H9 (cell line): Measurements from ENCODE around the gene SPINT1. TPM values are rescaled to one million over a fixed set of nuclear protein-coding genes. Genes with fewer than 3 reads are reported as not detected.

Experiments
- DNase-seq: peaks from one replicate; pipeline ENCODE4 v3.0.0-alpha.2; 2017
- H2AFZ ChIP-seq: one replicate; pipeline ENCODE4 v1.6.1; 2013; ENCODE audit warnings: mild to moderate bottlenecking, low read length, control low read depth, moderate library complexity
- H2AK5ac ChIP-seq: 2 replicates; pipeline ENCODE4 v1.6.1; 2013; ENCODE audit warnings: low read length, control low read depth, mixed read lengths; ENCODE audit not compliant: insufficient read length
- H2BK120ac ChIP-seq: one replicate; pipeline ENCODE4 v1.6.1; 2013; ENCODE audit warnings: low read depth, mild to moderate bottlenecking, low read length, control low read depth, inconsistent platforms; ENCODE audit not compliant: poor library complexity, severe bottlenecking
- H2BK12ac ChIP-seq: 2 replicates; pipeline ENCODE4 v1.6.1; 2013; ENCODE audit warnings: low read length, control low read depth, mixed read lengths, low read depth; ENCODE audit not compliant: insufficient read length
- H2BK15ac ChIP-seq: 2 replicates; pipeline ENCODE4 v1.6.1; 2013; ENCODE audit warnings: low read depth, low read length, control low read depth
- H2BK20ac ChIP-seq: one replicate; pipeline ENCODE4 v1.6.1; 2013; ENCODE audit warnings: low read depth, mild to moderate bottlenecking, low read length, control low read depth, inconsistent platforms; ENCODE audit not compliant: poor library complexity, severe bottlenecking
- H2BK5ac ChIP-seq: 2 replicates; pipeline ENCODE4 v1.6.1; 2013; ENCODE audit warnings: low read length, control low read depth, mixed read lengths; ENCODE audit not compliant: insufficient read length
- H3K14ac ChIP-seq: 2 replicates; pipeline ENCODE4 v1.6.1; 2013; ENCODE audit warnings: low read length, control low read depth; ENCODE audit not compliant: insufficient read depth
- H3K18ac ChIP-seq: 2 replicates; pipeline ENCODE4 v1.6.1; 2013; ENCODE audit warnings: low read depth, mild to moderate bottlenecking, mixed read lengths, low read length, control low read depth; ENCODE audit not compliant: insufficient read length
- H3K23ac ChIP-seq: 2 replicates; pipeline ENCODE4 v1.6.1; 2013; ENCODE audit warnings: low read length, control low read depth, mixed read lengths, low read depth; ENCODE audit not compliant: insufficient read length
- H3K23me2 ChIP-seq: 2 replicates; pipeline ENCODE4 v1.6.1; 2013; ENCODE audit warnings: low read depth, mild to moderate bottlenecking, mixed read lengths, low read length, control low read depth; ENCODE audit not compliant: insufficient read length, poor library complexity, severe bottlenecking
- H3K27ac ChIP-seq: 2 replicates; pipeline ENCODE4 v1.5.1; 2013; ENCODE audit warnings: low read length, control low read depth, mixed read lengths, low read depth; ENCODE audit not compliant: insufficient read length
- H3K27me3 ChIP-seq: 2 replicates; pipeline ENCODE4 v1.6.1; 2013; ENCODE audit warnings: low read length, control low read depth, inconsistent platforms; ENCODE audit not compliant: insufficient read depth
- H3K4ac ChIP-seq: 2 replicates; pipeline ENCODE4 v1.6.1; 2013; ENCODE audit warnings: low read depth, mild to moderate bottlenecking, control low read depth, inconsistent platforms, low read length, moderate library complexity
- H3K4me1 ChIP-seq: 2 replicates; pipeline ENCODE4 v1.6.1; 2013; ENCODE audit warnings: low read length, control low read depth, inconsistent platforms; ENCODE audit not compliant: insufficient read depth
- H3K4me2 ChIP-seq: 2 replicates; pipeline ENCODE4 v1.6.1; 2013; ENCODE audit warnings: low read length, control low read depth, mixed read lengths; ENCODE audit not compliant: insufficient read length, insufficient read depth
- H3K56ac ChIP-seq: 2 replicates; pipeline ENCODE4 v1.6.1; 2013; ENCODE audit warnings: low read depth, mild to moderate bottlenecking, mixed read lengths, low read length, control low read depth; ENCODE audit not compliant: insufficient read length
- H3K79me1 ChIP-seq: 2 replicates; pipeline ENCODE4 v1.6.1; 2013; ENCODE audit warnings: low read depth, mild to moderate bottlenecking, moderate library complexity, low read length, control low read depth, inconsistent platforms; ENCODE audit not compliant: insufficient read depth, poor library complexity, severe bottlenecking
- H3K79me2 ChIP-seq: 2 replicates; pipeline ENCODE4 v1.6.1; 2013; ENCODE audit warnings: low read length, control low read depth, inconsistent platforms; ENCODE audit not compliant: insufficient read depth
- H3K9ac ChIP-seq: 2 replicates; pipeline ENCODE4 v1.6.1; 2013; ENCODE audit warnings: low read length, control low read depth, mixed read lengths; ENCODE audit not compliant: insufficient read length; ENCODE audit errors: extremely low read depth
- H3K9me3 ChIP-seq: one replicate; pipeline ENCODE4 v1.6.1; 2013; ENCODE audit warnings: low read depth, low read length, inconsistent platforms; ENCODE audit not compliant: control insufficient read depth
- H3T11ph ChIP-seq: one replicate; pipeline ENCODE4 v1.6.1; 2013; ENCODE audit warnings: mild to moderate bottlenecking, low read length, control low read depth, inconsistent platforms
- H4K20me1 ChIP-seq: one replicate; pipeline ENCODE4 v1.6.1; 2013; ENCODE audit not compliant: control insufficient read depth, insufficient read length, insufficient read depth
- H4K5ac ChIP-seq: 2 replicates; pipeline ENCODE4 v1.6.1; 2013; ENCODE audit warnings: low read depth, mild to moderate bottlenecking, mixed read lengths, low read length, control low read depth; ENCODE audit not compliant: insufficient read length
- H4K8ac ChIP-seq: replicated peaks from 2 replicates; pipeline ENCODE4 v1.6.1; 2013; ENCODE audit warnings: low read length, control low read depth, mixed read lengths, low read depth; ENCODE audit not compliant: insufficient read length
- H4K91ac ChIP-seq: 2 replicates; pipeline ENCODE4 v1.6.1; 2013; ENCODE audit warnings: low read depth, mild to moderate bottlenecking, moderate library complexity, mixed read lengths, low read length, control low read depth; ENCODE audit not compliant: insufficient read length
- H3K27ac Mint-ChIP-seq, 3 experiments: 2 replicates in 2 of 3; 3 replicates in 1 of 3; pipeline ENCODE4 v1.8.0; 2020 to 2021; ENCODE audit warnings: mixed read lengths in 3 of 3, mild to moderate bottlenecking in 1 of 3, moderate library complexity in 1 of 3
- H3K27me3 Mint-ChIP-seq: 2 replicates; pipeline ENCODE4 v1.8.0; 2021; ENCODE audit warnings: low read depth, mild to moderate bottlenecking, moderate library complexity, mixed read lengths
- H3K36me3 Mint-ChIP-seq, 3 experiments: 2 replicates in 2 of 3; 3 replicates in 1 of 3; pipeline ENCODE4 v1.8.0; 2020 to 2021; ENCODE audit warnings: low read depth in 3 of 3, mixed read lengths in 3 of 3; ENCODE audit not compliant: insufficient read depth in 1 of 3
- H3K4me1 Mint-ChIP-seq, 2 experiments: 2 replicates each; pipeline ENCODE4 v1.8.0; 2020; ENCODE audit warnings: mixed read lengths in 2 of 2
- H3K4me3 Mint-ChIP-seq, 2 experiments: 2 replicates in 1 of 2; 3 replicates in 1 of 2; pipeline ENCODE4 v1.8.0; 2020 to 2021; ENCODE audit warnings: mild to moderate bottlenecking in 2 of 2, mixed read lengths in 2 of 2, moderate library complexity in 1 of 2
- H3K9me3 Mint-ChIP-seq, 2 experiments: 2 replicates in 1 of 2; 3 replicates in 1 of 2; pipeline ENCODE4 v1.8.0; 2020; ENCODE audit warnings: mild to moderate bottlenecking in 2 of 2, mixed read lengths in 2 of 2, moderate library complexity in 1 of 2
- WGBS: extraction: QIAGEN DNeasy Blood & Tissue Kit; methylation state at CpG from one replicate; pipeline ENCODE4 v1.1.7; 2013; ENCODE audit warnings: missing lambda C conversion rate, low lambda C conversion rate, mixed read lengths; ENCODE audit not compliant: insufficient read length; ENCODE audit errors: extremely low coverage; 5-methylcytosine and 5-hydroxymethylcytosine counted together
- total RNA-seq: library from RNA; stranded (reverse); gene quantifications from 2 replicates; pipeline ENCODE4 v1.2.1, GENCODE V29; 2021
- TF ChIP-seq, protein P1 (sequence below): fragments of 200-600 bp; sonication (generic); conservative IDR thresholded peaks from 3 replicates; pipeline ENCODE4 v1.8.0; 2021; ENCODE audit warnings: antibody characterized with exemption, mild to moderate bottlenecking

Gene SPINT1
- total RNA-seq, 1 experiment from 2014 or later, result 130 TPM

DNA sequence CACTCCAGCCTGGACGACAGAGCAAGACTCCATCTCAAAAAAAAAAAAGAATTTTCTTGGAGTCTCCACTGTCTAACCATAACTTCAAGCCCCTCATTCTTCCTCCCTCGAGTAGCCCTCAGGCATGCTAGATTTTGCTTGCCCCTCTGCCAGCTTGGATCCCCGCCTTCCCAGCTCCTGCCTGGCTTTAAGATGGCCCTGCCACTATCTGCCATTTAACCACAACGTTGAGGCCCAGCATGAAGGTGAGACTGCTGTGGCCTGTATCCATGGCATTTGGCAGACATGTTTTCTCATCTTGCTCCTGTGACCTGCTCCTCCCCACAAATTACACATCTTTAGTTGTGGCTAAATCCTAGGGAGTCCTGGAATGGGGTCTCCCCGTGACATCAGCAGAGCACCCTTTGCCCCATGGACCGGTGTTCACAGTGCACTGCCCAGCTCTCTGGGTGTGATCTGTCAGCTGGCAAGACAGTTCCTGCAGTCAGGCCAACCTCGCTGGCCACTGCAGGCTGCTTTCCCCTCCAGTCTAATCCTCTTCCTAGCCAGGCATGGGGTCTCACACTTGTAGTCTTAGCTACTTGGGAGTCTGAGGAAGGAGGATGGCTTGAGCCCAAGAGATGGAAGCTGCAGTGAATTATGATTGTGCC lies 60.8 kb downstream of the SPINT1 start:
- Histone ChIP-seq H3K4me1 (no peaks in the 10 kb centered on the region), H3K56ac (no peak overlapping the region), H3K4me2 (no peak overlapping the region), H3K27me3 (no peaks in the 10 kb centered on the region), H3T11ph (no peak overlapping the region), H4K5ac (no peak overlapping the region), H3K18ac (no peak overlapping the region), H2BK20ac (no peak overlapping the region), H2BK15ac (no peak overlapping the region), H4K20me1 (no peaks in the 10 kb centered on the region), H2BK5ac (no peak overlapping the region), H2AK5ac (no peak overlapping the region), H3K27ac (no peak overlapping the region), H4K8ac (no peak overlapping the region), H3K79me2 (no peaks in the 10 kb centered on the region), H3K23me2 (no peaks in the 10 kb centered on the region), H3K9me3 (no peaks in the 10 kb centered on the region), H4K91ac (no peak overlapping the region), H2BK120ac (no peak overlapping the region), H3K9ac (no peak overlapping the region), H2BK12ac (no peak overlapping the region), H3K14ac (no peak overlapping the region), H3K23ac (no peak overlapping the region), H2AFZ (no peak overlapping the region), H3K4ac (no peak overlapping the region), H3K79me1 (peaks cover 2% of the 10 kb centered on the region)
- Mint-ChIP-seq H3K4me3 (peak overlapping the region in 1 of 2 experiments; percentile 35; a peak in 2 of 5 replicates), H3K9me3 (no peaks in the 10 kb centered on the region; a peak in 1 of 5 replicates), H3K27ac (no peak overlapping the region; a peak in 2 of 7 replicates), H3K4me1 (peaks cover 6 to 12% of the 10 kb centered on the region in 2 experiments), H3K27me3 (peaks cover 4% of the 10 kb centered on the region), H3K36me3 (peaks cover 19 to 50% (median 35%) of the 10 kb centered on the region in 3 experiments)
- TF ChIP-seq, protein P1, sequence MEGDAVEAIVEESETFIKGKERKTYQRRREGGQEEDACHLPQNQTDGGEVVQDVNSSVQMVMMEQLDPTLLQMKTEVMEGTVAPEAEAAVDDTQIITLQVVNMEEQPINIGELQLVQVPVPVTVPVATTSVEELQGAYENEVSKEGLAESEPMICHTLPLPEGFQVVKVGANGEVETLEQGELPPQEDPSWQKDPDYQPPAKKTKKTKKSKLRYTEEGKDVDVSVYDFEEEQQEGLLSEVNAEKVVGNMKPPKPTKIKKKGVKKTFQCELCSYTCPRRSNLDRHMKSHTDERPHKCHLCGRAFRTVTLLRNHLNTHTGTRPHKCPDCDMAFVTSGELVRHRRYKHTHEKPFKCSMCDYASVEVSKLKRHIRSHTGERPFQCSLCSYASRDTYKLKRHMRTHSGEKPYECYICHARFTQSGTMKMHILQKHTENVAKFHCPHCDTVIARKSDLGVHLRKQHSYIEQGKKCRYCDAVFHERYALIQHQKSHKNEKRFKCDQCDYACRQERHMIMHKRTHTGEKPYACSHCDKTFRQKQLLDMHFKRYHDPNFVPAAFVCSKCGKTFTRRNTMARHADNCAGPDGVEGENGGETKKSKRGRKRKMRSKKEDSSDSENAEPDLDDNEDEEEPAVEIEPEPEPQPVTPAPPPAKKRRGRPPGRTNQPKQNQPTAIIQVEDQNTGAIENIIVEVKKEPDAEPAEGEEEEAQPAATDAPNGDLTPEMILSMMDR, result no peak
- DNase-seq, result no peak
- WGBS, result no CpG with 5 or more reads among the region's 7 CpGs
